ENCODE measurements around the gene CCNG1. TPM values are rescaled to one million over a fixed set of nuclear protein-coding genes. Genes with fewer than 3 reads are reported as not detected.

CCNG1 gene
- total RNA-seq, 1 donor from 2014 or later, result 159 TPM

GRCh38 chr5:163489745-163490075, 52.3 kb downstream of the CCNG1 start:
- DNase-seq (ENCODE audit: low spot score), result no peak

Other genes starting within 250 kb of the CCNG1 start
- gene NUDCD2, start 22.5 kb downstream of the CCNG1 start, total RNA-seq, result 28.1 TPM
- 0.31 TPM for gene HMMR, start 23.0 kb downstream of the CCNG1 start, total RNA-seq
- 53.5 TPM for gene MAT2B, start 68.0 kb downstream of the CCNG1 start, total RNA-seq

Measured in ureter (tissue), 1 donor.